Gastroesophageal sphincter (tissue), 3 donors: Measurements from ENCODE around the gene TRAPPC4.

Source experiments
- POLR2A ChIP-seq, 2 donors: fragments of 450-650 bp; IDR thresholded peaks; one replicate each; pipeline ENCODE4 v1.6.1; 2017; ENCODE audit warnings: antibody characterized with exemption in 2 of 2, mild to moderate bottlenecking in 2 of 2, moderate library complexity in 1 of 2
- POLR2AphosphoS5 ChIP-seq: sonication (generic); formaldehyde crosslinking; IDR thresholded peaks from one replicate; pipeline ENCODE4 v1.6.1; 2017; ENCODE audit warnings: antibody characterized with exemption
- TF ChIP-seq, protein P1 (sequence below), 4 experiments: fragments of 200-600 bp in 2 of 4; fragments of 450-650 bp in 2 of 4; sonication (generic) in 1 of 4; IDR thresholded peaks; one replicate each; pipeline ENCODE4 v1.5.1; 2017 to 2019; ENCODE audit warnings: antibody characterized with exemption in 4 of 4, mild to moderate bottlenecking in 2 of 4, moderate library complexity in 2 of 4

- TF ChIP-seq, protein P1, sequence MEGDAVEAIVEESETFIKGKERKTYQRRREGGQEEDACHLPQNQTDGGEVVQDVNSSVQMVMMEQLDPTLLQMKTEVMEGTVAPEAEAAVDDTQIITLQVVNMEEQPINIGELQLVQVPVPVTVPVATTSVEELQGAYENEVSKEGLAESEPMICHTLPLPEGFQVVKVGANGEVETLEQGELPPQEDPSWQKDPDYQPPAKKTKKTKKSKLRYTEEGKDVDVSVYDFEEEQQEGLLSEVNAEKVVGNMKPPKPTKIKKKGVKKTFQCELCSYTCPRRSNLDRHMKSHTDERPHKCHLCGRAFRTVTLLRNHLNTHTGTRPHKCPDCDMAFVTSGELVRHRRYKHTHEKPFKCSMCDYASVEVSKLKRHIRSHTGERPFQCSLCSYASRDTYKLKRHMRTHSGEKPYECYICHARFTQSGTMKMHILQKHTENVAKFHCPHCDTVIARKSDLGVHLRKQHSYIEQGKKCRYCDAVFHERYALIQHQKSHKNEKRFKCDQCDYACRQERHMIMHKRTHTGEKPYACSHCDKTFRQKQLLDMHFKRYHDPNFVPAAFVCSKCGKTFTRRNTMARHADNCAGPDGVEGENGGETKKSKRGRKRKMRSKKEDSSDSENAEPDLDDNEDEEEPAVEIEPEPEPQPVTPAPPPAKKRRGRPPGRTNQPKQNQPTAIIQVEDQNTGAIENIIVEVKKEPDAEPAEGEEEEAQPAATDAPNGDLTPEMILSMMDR (IDR thresholded peaks at IDR 0.05), result no peak
- TF ChIP-seq POLR2A (IDR thresholded peaks at IDR 0.05) (no peak), POLR2AphosphoS5 (no peak)
Observed at GRCh38 chr11:119055901-119056300, 37.3 kb downstream of the TRAPPC4 start.
